Measurements from ENCODE around the gene WFIKKN1. TPM values are rescaled to one million over a fixed set of nuclear protein-coding genes. Genes with fewer than 3 reads are reported as not detected.

Gene WFIKKN1
- total RNA-seq, 4 donors from 2014 or later = 1.5 TPM; not detected in 3

GRCh38 chr16:642189-643049 is 11.6 kb downstream of the WFIKKN1 start:
- TF ChIP-seq CTCF (IDR thresholded peaks at IDR 0.05; ENCODE audit: low read depth) = no peak

DNA sequence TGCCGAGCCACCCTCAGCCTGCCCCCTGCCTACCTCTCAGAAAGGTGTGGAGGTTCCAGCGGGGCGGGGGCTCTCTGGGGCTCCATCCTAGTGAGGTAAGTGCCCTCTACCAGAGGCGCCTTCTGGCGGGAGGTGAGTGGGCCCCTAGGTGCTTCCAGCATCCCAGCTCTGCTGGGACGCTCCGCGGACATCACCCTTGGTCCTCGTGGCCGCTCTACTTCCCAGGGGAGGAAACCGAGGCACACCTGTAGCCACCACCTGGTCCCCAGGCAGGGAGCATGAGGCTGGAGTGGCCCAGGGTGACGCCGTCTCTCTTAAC is 12.2 kb downstream of the WFIKKN1 start:
- no peak for TF ChIP-seq CTCF (IDR thresholded peaks at IDR 0.05; ENCODE audit: low read depth)

GRCh38 chr16:644556-644955 is 13.8 kb downstream of the WFIKKN1 start:
- no peak for TF ChIP-seq CTCF (IDR thresholded peaks at IDR 0.05; ENCODE audit: low read depth)

- no peak for TF ChIP-seq CTCF (IDR thresholded peaks at IDR 0.05; ENCODE audit: low read depth)
Measured at GRCh38 chr16:645852-646678, 15.3 kb downstream of the WFIKKN1 start.

DNA sequence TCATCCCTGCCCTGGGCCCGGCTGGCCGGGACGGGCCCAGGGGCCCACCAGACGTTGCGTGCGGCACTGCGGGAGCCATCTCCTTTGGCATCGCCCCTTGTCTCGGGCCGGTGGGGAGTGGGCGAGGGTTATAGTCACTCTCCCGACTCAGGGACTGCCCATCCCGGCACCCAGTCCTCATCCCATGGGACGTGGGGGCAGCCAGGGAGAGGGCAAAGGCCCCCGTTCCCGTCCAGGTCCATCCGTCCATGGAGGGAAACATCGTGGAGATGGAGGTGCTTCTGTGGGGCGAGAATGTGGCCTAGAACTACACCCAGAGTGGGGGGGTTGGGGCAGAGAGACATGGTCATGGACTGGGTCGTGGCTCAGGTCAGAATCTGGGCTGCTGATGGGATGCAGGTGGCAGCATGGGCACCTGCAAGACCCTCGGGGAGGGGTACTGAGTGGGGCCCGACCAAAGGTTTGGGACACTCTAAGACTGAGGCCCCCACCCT is 15.9 kb downstream of the WFIKKN1 start:
- TF ChIP-seq CTCF (IDR thresholded peaks at IDR 0.05; ENCODE audit: low read depth) = no peak

DNA sequence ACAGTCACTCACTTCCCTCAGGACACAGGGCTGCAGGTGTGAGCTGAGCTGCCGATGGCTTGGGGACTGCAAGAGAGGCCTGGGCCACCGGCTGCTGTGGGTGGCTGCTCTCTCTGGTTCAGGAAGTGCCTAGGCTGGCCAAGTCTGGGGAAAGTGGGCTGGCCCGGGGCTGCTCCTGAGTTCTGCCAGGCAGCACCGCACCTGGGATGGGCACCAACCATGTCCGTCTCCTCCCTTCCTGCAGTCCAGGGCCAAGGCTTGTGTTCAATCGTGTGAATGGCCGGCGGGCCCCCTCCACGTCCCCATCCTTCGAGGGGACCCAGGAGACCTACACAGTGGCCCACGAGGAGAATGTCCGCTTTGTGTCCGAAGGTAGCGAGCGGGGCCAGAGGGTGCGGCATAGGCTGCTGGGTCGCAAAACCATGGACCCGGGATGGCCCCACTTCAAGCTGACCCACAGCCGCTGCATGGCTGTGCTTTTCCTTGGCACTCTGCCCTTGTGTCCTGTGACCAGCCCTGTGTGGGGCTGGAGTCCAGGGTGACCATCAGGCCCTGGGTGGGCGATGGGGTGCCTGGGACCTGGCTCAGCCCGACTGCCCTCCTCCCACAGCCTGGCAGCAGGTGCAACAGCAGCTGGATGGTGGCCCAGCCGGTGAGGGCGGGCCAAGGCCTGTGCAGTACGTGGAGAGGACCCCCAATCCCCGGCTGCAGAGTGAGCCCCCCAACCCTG is 16.6 kb downstream of the WFIKKN1 start:
- TF ChIP-seq CTCF (IDR thresholded peaks at IDR 0.05; ENCODE audit: low read depth) = no peak

All from subcutaneous adipose tissue (tissue), 4 donors.